Spleen (tissue), 7 donors: ENCODE data around the gene DIP2C.

ENCODE experiments used
- CTCF ChIP-seq, 11 experiments: fragments of 200-600 bp in 7 of 11; fragments of 450-650 bp in 4 of 11; sonication (generic) in 4 of 11; IDR thresholded peaks in 8 of 11; conservative IDR thresholded peaks in 3 of 11; 1 replicate in 7 of 11; 2 replicates in 4 of 11; pipeline versions ENCODE4 v1.4.0 to v1.8.0; 2016 to 2021; ENCODE audit warnings: antibody characterized with exemption in 11 of 11, inconsistent platforms in 4 of 11, mild to moderate bottlenecking in 1 of 11
- POLR2A ChIP-seq, 3 donors: fragments of 450-650 bp; IDR thresholded peaks; one replicate each; pipeline ENCODE4 v1.5.1; 2017; ENCODE audit warnings: antibody characterized with exemption in 3 of 3, mild to moderate bottlenecking in 1 of 3
- donor health status: DM: no; HTN: no; CAD: no; lungs with moderate emphysema.
- donor health status: DM: no; HTN: no; CAD: no.
- donor health status: DM: no; HTN: no; CAD: no.

DNA sequence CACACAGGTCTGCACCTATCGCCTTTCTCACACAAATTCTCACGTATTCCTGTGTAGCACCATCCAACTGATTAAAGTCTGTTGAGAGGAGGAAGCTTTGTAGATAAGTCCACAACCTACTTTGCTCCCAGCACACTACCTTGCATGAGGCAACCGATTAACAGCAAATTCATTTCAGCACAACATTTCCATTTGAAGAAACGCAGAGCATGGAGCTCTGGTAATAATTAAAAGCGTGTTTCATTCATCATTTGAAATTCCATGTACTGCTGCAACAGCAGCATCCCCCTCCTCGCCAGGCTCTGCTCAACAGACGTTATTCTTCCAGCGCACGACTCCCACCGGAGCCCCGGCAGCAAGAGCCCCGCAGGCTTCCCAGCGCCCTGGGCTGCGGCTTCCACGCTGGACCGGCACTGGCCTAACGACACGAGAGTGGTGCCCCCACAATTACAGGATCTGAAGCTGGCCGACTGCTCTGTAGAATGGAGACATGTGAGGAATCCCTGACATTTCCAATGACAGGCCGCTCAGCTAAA is 118.8 kb downstream of the DIP2C start:
- TF ChIP-seq POLR2A (IDR thresholded peaks at IDR 0.05) = no peak
- TF ChIP-seq CTCF (IDR thresholded peaks at IDR 0.05 in 8 of 11, conservative IDR thresholded peaks at IDR 0.05 in 3 of 11) = no peak
